Renal pelvis (tissue), 12 donors: ENCODE results near the gene CEP44. TPM values are rescaled to one million over a fixed set of nuclear protein-coding genes. Genes with fewer than 3 reads are reported as not detected.
A peak's percentile ranks its signal among the peaks of the same experiment; 100 is the strongest.
"Not testable (repeated sequence)": the region's sequence is repeated elsewhere in the genome, so short reads cannot be mapped to it uniquely, and the experiment has no call there.

Source experiments
- DNase-seq: peaks from one replicate; pipeline ENCODE4 v3.0.0-alpha.2; 2013
- long read RNA-seq, 16 experiments: transcript quantifications; one replicate each; lab custom pipeline, GENCODE V29; 2026
- polyA plus RNA-seq, 3 donors: library from polyadenylated mRNA; unstranded; fragments of 120-200 nt; gene quantifications; one replicate each; pipeline ENCODE4 v1.2.1, GENCODE V29; 2013; ENCODE audit not compliant: insufficient read length in 3 of 3

Gene CEP44
- 10 to 100 TPM; 15.1 to 27.0 (median 24.7) TPM for polyA plus RNA-seq
- long read RNA-seq, donor 1, partial matches to known transcripts = 9 of 9 reads
- long read RNA-seq, donor 1, other reads (novel, unspliced or antisense) = 0 of 9 reads
- long read RNA-seq, donor 2, partial matches to known transcripts = 0 of 2 reads
- long read RNA-seq, donor 2, other reads (novel, unspliced or antisense) = 0 of 2 reads
- long read RNA-seq, donor 3 = 0 reads
- long read RNA-seq, donor 4 = 0 reads
- long read RNA-seq, donor 5 = 0 reads
- long read RNA-seq, donor 6 = 0 reads
- long read RNA-seq, donor 7, partial matches to known transcripts = 0 of 2 reads
- long read RNA-seq, donor 7, other reads (novel, unspliced or antisense) = 0 of 2 reads
- long read RNA-seq, donor 8 = 0 reads
- long read RNA-seq, donor 9, partial matches to known transcripts = 0 of 1 reads
- long read RNA-seq, donor 9, other reads (novel, unspliced or antisense) = 0 of 1 reads
- long read RNA-seq, donor 10, partial matches to known transcripts = 25 of 25 reads
- long read RNA-seq, donor 10, other reads (novel, unspliced or antisense) = 0 of 25 reads
- long read RNA-seq, donor 11, partial matches to known transcripts = 0 of 1 reads
- long read RNA-seq, donor 11, other reads (novel, unspliced or antisense) = 0 of 1 reads
- long read RNA-seq, donor 12, full-length matches to known transcripts = 2 of 24 reads
- long read RNA-seq, donor 12, partial matches to known transcripts = 22 of 24 reads
- long read RNA-seq, donor 12, other reads (novel, unspliced or antisense) = 0 of 24 reads
- long read RNA-seq, donor 13 = 0 reads
- long read RNA-seq, donor 14, partial matches to known transcripts = 0 of 1 reads
- long read RNA-seq, donor 14, other reads (novel, unspliced or antisense) = 0 of 1 reads
- long read RNA-seq, donor 15, partial matches to known transcripts = 7 of 7 reads
- long read RNA-seq, donor 15, other reads (novel, unspliced or antisense) = 0 of 7 reads
- long read RNA-seq, donor 16, partial matches to known transcripts = 0 of 1 reads
- long read RNA-seq, donor 16, other reads (novel, unspliced or antisense) = 0 of 1 reads

DNA sequence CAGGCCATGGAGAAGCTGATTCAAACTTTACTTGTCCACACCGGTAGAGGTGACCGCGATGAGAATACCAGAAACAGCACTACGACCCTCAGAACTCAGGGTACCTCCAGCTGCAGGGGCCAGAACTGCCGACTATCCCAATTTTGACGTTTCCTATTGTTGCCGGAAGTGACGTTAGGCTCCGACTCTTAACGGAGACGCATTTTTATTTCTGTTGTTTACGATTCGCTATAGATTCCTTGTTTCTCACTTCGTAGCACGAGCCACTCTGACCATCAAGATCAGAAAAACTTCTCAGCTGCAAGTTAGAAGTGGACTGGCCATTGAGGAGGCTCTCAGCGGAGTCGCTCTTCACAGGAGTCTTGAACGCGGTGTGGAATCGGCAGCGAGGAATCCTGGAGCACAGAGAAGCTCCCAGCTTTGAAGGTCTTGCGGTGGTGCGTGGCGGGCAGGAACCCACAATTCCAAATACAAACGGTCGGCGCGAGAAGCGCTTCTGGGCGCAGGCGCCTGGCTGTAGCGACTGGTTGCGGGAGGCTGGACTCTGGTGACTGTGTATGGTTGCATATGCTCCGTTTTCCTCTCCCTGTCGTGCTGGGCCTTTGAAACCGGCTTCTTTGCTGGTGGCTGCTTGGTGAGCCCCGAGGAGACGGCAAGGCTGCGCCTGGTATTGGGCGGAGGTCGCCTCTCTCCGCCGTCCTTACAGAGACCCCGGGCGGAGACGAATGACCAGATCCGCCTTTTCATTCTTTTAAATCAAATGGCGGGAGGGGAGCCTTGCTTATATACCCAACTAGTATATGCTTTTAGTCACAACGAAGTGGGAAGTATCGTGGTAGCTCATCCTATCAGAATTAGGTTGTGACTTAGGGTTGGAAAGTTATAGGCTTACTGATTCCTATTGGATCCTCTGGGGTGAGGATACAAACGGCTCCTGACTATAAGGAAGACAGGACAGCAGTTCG, at the start of gene CEP44, which contains the start of gene FBXO8:
Gene CEP44 (plus strand): TSS at position 405 of the 965 bp plus-strand sequence. CDS start 15,211 bp downstream, outside the sequence.
Gene FBXO8 (minus strand): TSS at position 161 of the 965 bp plus-strand sequence. CDS start 20,575 bp downstream, outside the sequence.
- DNase-seq = peak; percentile 88

DNA sequence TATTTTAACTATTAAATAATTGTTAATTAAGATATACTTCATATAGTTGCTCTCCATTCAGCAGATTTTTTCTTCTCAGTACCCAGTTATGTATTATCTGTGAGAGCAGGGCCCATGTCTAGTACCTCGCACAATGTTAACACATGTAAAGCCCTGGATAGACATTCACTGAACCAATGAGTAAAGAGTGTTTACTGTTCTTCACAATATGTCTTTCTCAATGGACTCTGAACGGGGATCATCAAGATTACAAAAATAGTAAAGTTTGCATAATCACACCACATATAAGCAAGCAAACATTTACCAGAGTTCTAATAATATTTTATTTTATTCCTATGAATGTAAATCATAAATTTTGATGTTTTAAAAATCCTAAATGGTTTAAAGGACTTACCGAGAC, 47.4 kb upstream of the CEP44 start:
- no peak for DNase-seq

GRCh38 chr4:174241162-174241561, 42.5 kb upstream of the CEP44 start:
- DNase-seq = no peak

DNA sequence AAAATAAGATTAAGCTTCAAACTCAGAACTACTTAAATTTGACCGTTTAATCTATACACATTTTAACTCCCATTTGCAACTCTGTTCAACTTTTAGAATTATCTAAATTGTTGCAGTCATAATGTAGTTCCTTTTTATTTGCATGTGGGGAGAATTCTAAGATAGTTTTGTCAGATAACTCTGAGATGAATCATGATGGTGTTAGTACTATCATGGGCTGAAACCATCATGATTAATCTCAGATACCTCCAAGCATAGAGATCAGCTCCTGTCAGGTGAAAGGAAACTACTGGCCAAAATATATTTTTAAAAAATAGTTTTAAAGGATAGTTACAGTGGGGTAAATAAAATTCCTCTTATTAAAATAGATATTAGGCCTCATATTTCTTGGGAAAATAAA, 39.3 kb upstream of the CEP44 start:
- no peak for DNase-seq

DNA sequence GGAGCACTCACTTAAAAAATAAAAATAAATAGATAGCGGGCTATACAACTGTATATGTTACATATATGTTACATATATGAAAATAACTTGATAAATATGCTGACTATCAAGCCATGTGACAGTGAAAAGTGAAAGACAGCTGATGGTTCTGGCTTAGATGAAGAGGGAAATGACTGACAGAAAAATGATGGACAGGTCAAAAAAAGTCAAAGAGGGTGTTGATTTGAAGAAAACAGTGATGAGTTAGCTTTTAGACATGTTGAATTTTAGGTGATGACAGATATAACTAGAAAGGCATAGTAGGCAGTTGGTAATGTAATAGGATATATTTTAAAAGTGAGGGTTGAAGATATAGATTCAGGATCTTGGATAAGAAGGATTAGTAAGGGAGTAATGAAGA, 38.0 kb upstream of the CEP44 start:
- no peak for DNase-seq

GRCh38 chr4:174248407-174248806, 35.3 kb upstream of the CEP44 start:
- no peak for DNase-seq

GRCh38 chr4:174252412-174252811, 31.3 kb upstream of the CEP44 start:
- no peak for DNase-seq

GRCh38 chr4:174254613-174255012, 29.1 kb upstream of the CEP44 start:
- no peak for DNase-seq

GRCh38 chr4:174255374-174255773, 28.3 kb upstream of the CEP44 start:
- no peak for DNase-seq

DNA sequence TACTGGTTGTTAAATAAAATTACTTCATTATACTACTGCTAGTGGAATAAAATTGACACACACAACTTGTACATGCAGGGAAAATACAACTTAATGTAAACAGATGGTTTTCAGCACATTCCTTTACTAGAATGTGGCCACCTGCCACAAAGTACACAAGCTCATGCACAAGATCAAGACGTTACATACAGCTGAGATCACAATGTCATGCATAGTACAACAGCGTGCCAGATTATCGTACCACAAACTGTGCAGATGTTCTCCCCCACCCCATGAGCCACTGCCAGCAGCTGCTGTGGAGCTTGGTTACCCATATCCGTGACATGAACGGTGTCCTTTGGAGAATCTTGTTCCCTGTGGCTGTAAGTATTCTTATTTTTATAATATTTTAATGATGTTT, 27.9 kb upstream of the CEP44 start:
- DNase-seq = no peak

- no peak for DNase-seq
Observed at GRCh38 chr4:174256277-174256713, 27.4 kb upstream of the CEP44 start.

- DNase-seq = no peak
Observed at GRCh38 chr4:174259580-174259979, 24.1 kb upstream of the CEP44 start.

DNA sequence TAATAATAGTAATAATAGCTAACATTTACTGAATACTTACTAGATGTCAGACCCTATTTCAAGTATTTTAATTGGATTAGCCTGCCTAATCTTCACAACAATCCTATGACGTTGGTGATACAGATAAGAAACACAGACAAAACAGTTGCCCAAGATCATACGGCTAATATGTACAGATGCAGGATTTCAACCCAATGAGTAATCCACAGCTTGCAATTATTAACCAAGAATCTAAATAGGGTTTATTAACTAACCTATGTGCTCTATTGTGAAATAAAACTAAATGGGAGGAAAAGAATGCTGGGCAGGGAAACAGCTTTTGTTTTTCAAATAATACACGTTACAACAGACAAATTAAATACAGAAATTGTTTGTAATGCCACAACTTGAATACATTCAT, 23.6 kb upstream of the CEP44 start:
- peak; percentile 10 for DNase-seq

DNA sequence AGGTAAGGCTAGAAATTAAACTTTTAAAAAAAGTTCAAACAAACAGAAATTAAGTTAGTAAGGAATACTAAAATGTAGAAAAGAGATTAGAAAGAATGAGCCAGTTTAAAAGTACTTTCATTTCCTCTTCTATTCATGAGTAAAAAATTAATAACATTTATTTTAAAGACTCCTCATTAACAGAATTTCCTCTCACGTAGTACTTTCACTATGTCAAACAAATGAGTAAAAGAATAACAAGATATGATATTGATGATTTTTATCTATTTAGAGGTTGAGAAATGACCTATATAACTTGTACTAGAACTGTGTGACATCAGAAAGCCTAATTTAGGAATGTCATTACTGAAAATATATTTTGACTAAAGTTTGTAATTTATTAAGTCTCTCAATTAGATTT, 22.3 kb upstream of the CEP44 start:
- DNase-seq = not testable (repeated sequence)

- DNase-seq = no peak
Observed at GRCh38 chr4:174262624-174263444, 20.9 kb upstream of the CEP44 start.

GRCh38 chr4:174263445-174263736, 20.3 kb upstream of the CEP44 start:
- no peak for DNase-seq

DNA sequence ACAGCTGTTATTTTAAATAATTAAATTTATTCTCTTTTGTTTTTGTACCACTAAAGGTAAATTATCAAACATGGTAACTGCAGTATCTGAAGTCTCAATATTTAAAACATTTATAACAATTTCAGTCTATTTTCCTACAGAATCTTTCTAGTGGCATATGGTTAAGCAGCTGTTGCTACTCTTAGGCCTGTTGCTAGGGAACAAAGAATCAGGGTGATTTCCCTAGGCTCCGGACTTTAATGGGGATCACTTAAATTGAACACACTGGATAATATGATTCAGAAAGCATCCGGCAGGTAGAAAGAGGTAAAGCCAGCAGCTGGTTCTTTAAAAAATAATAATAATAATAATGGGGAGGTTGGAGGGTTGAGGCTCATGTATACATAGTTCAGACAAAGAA, 17.8 kb upstream of the CEP44 start:
- DNase-seq = no peak

DNA sequence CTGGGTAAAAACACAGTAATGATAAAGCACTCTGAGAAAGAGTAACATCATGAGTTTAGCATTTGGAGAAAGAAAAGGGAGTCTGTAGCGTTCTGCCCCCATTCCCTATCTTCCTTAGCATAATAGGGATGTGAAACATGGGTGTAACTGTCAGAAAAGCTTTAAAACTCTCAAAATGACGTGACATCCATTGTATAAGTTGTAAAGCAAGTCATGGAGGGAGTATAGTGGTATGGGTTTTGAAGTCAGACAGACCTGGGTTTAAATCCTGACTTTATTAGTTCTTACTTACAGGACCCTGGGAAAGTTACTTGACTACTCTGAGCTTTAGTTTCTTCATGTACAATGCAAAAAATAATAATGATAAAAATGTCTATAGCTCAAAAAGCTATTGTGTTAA, 17.3 kb upstream of the CEP44 start:
- no peak for DNase-seq

GRCh38 chr4:174273930-174274329, 9.8 kb upstream of the CEP44 start:
- DNase-seq = no peak

DNA sequence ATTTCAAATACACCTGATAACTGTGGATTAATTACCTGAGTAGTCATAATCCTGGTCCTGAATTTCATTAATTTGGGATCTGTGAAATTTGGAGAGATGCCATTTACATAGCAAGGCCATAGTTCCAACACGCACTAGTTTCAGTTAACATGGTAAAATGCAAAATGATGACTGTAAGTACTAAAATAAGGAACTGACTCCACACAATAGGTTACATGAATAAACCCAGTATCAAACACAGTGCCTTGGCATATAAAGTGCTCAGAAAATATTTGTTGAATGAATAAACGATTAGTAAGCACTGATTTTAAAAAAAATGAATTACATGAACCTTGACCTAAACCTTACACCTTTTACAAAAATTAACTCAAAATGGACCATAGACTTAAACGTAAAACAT, 9.3 kb upstream of the CEP44 start:
- no peak for DNase-seq
